Mesenchymal stem cell (in vitro differentiated cells and primary cell): ENCODE results near the gene DAO. TPM values are rescaled to one million over a fixed set of nuclear protein-coding genes. Genes with fewer than 3 reads are reported as not detected.

Experiments used
- DNase-seq: peaks from one replicate; pipeline ENCODE4 v3.0.0-alpha.2; 2013
- H2AFZ ChIP-seq: one replicate; pipeline ENCODE4 v1.6.1; 2013; ENCODE audit warnings: low read depth, mild to moderate bottlenecking, control low read depth, inconsistent platforms, low read length, moderate library complexity
- H2AK5ac ChIP-seq: 2 replicates; pipeline ENCODE4 v1.6.1; 2013; ENCODE audit warnings: low read length, moderate library complexity, mild to moderate bottlenecking, inconsistent platforms; ENCODE audit not compliant: severe bottlenecking
- H2BK120ac ChIP-seq: one replicate; pipeline ENCODE4 v1.6.1; 2013; ENCODE audit warnings: low read depth, mild to moderate bottlenecking, inconsistent platforms, low read length, moderate library complexity
- H2BK12ac ChIP-seq, 2 experiments: one replicate each; pipeline ENCODE4 v1.6.1; 2013; ENCODE audit warnings: inconsistent platforms in 2 of 2, low read length in 2 of 2, mild to moderate bottlenecking in 2 of 2, moderate library complexity in 2 of 2, control low read depth in 1 of 2
- H2BK15ac ChIP-seq: one replicate; pipeline ENCODE4 v1.6.1; 2013; ENCODE audit warnings: mild to moderate bottlenecking, low read depth, inconsistent platforms; ENCODE audit not compliant: poor library complexity, severe bottlenecking
- H2BK5ac ChIP-seq: 2 replicates; pipeline ENCODE4 v1.6.1; 2013; ENCODE audit warnings: low read depth, mild to moderate bottlenecking, low read length, control low read depth, inconsistent platforms; ENCODE audit not compliant: poor library complexity, severe bottlenecking
- H3K14ac ChIP-seq, 2 experiments: one replicate each; pipeline ENCODE4 v1.6.1; 2013; ENCODE audit warnings: inconsistent platforms in 2 of 2, low read length in 2 of 2, control low read depth in 1 of 2, mild to moderate bottlenecking in 1 of 2, moderate library complexity in 1 of 2
- H3K18ac ChIP-seq, 2 experiments: one replicate each; pipeline ENCODE4 v1.6.1; 2013; ENCODE audit warnings: inconsistent platforms in 2 of 2, low read length in 2 of 2, control low read depth in 1 of 2, low read depth in 1 of 2, mild to moderate bottlenecking in 1 of 2
- H3K23ac ChIP-seq, 2 experiments: one replicate each; pipeline ENCODE4 v1.6.1; 2013; ENCODE audit warnings: inconsistent platforms in 2 of 2, low read length in 2 of 2, mild to moderate bottlenecking in 2 of 2, moderate library complexity in 2 of 2, control low read depth in 1 of 2
- H3K27ac ChIP-seq: 2 replicates; pipeline ENCODE4 v1.5.1; 2013; ENCODE audit warnings: mild to moderate bottlenecking, moderate library complexity, low read length, control low read depth, inconsistent platforms; ENCODE audit not compliant: poor library complexity, severe bottlenecking
- H3K27me3 ChIP-seq, 2 experiments: 2 replicates each; pipeline versions ENCODE4 v1.6.1 to v1.7.0; 2013; ENCODE audit warnings: low read length in 2 of 2, mild to moderate bottlenecking in 2 of 2, moderate library complexity in 2 of 2, control low read depth in 1 of 2, inconsistent platforms in 1 of 2; ENCODE audit not compliant: control insufficient read depth in 1 of 2, insufficient read depth in 1 of 2
- H3K36me3 ChIP-seq, 2 experiments: 2 replicates each; pipeline versions ENCODE4 v1.6.1 to v1.7.0; 2013; ENCODE audit warnings: low read length in 2 of 2, control low read depth in 1 of 2, inconsistent platforms in 1 of 2, low read depth in 1 of 2, mild to moderate bottlenecking in 1 of 2; ENCODE audit not compliant: insufficient read depth in 2 of 2, control insufficient read depth in 1 of 2
- H3K4ac ChIP-seq, 2 experiments: one replicate each; pipeline ENCODE4 v1.6.1; 2013; ENCODE audit warnings: inconsistent platforms in 2 of 2, low read length in 2 of 2, mild to moderate bottlenecking in 2 of 2, moderate library complexity in 2 of 2, control low read depth in 1 of 2, low read depth in 1 of 2
- H3K4me1 ChIP-seq: 2 replicates; pipeline ENCODE4 v1.6.1; 2013; ENCODE audit warnings: low read depth, low read length, control low read depth; ENCODE audit not compliant: control insufficient read depth, insufficient read depth
- H3K4me2 ChIP-seq: 2 replicates; pipeline ENCODE4 v1.6.1; 2013; ENCODE audit warnings: low read length, mild to moderate bottlenecking, inconsistent platforms; ENCODE audit not compliant: poor library complexity, severe bottlenecking
- H3K4me3 ChIP-seq, 2 experiments: 2 replicates each; pipeline versions ENCODE4 v1.5.1 to v1.7.0; 2013; ENCODE audit warnings: low read length in 2 of 2, mild to moderate bottlenecking in 2 of 2, control low read depth in 1 of 2, low read depth in 1 of 2; ENCODE audit not compliant: insufficient read depth in 1 of 2
- H3K79me1 ChIP-seq: replicated peaks from 2 replicates; pipeline ENCODE4 v1.6.1; 2013; ENCODE audit warnings: mild to moderate bottlenecking, control low read depth, low read length, inconsistent platforms; ENCODE audit not compliant: poor library complexity, severe bottlenecking
- H3K9ac ChIP-seq: 2 replicates; pipeline ENCODE4 v1.7.0; 2013; ENCODE audit warnings: mild to moderate bottlenecking, low read length, moderate library complexity
- H3K9me3 ChIP-seq: 2 replicates; pipeline ENCODE4 v1.7.0; 2013; ENCODE audit warnings: mild to moderate bottlenecking, low read length; ENCODE audit not compliant: control insufficient read depth
- H4K8ac ChIP-seq: one replicate; pipeline ENCODE4 v1.6.1; 2013; ENCODE audit warnings: inconsistent platforms, mild to moderate bottlenecking, low read length, moderate library complexity
- H4K91ac ChIP-seq: one replicate; pipeline ENCODE4 v1.6.1; 2013; ENCODE audit warnings: mild to moderate bottlenecking, low read length, inconsistent platforms
- WGBS: methylation state at CpG from one replicate; pipeline ENCODE4 v1.1.7; 2013; ENCODE audit warnings: mixed read lengths; 5-methylcytosine and 5-hydroxymethylcytosine counted together
- polyA plus RNA-seq, 2 experiments: library from polyadenylated mRNA; stranded (reverse); fragments of 200-250 nt; gene quantifications; one replicate each; pipeline ENCODE4 v1.2.3, GENCODE V29; 2013

Gene DAO
- polyA plus RNA-seq (2013, experiment 1 of 2): not detected
- polyA plus RNA-seq (2013, experiment 2 of 2): not detected

- H3K14ac ChIP-seq: no peak within 1 kb of the TSS
- DNase-seq: no peak
- H3K79me1 ChIP-seq: no peaks in the 10 kb centered on the region
- H3K23ac ChIP-seq: no peak within 1 kb of the TSS
- H3K4ac ChIP-seq: no peak within 1 kb of the TSS
- H2BK15ac ChIP-seq: no peak within 1 kb of the TSS
- no peak within 1 kb of the TSS for H2BK120ac ChIP-seq
- no peak within 1 kb of the TSS for H3K18ac ChIP-seq
- H2BK5ac ChIP-seq: no peak within 1 kb of the TSS
- peaks cover 0 to 14% of the 10 kb centered on the region in 2 experiments for H3K27me3 ChIP-seq
- H3K4me1 ChIP-seq: peaks cover 5% of the 10 kb centered on the region
- no peaks in the 10 kb centered on the region for H3K9me3 ChIP-seq
- H3K36me3 ChIP-seq: no peaks in the 10 kb centered on the region
- no peak within 1 kb of the TSS for H2BK12ac ChIP-seq
- no peak within 1 kb of the TSS for H3K27ac ChIP-seq
- H3K4me3 ChIP-seq: no peak within 1 kb of the TSS
- H2AFZ ChIP-seq: no peak within 1 kb of the TSS
- no peak within 1 kb of the TSS for H4K8ac ChIP-seq
- 71% methylated on average over 16 of the region's 16 CpGs for WGBS
- H2AK5ac ChIP-seq: no peak within 1 kb of the TSS
- H3K4me2 ChIP-seq: no peak within 1 kb of the TSS
- H4K91ac ChIP-seq: no peak within 1 kb of the TSS
- H3K9ac ChIP-seq: no peak within 1 kb of the TSS
These were observed at the start of gene DAO for GRCh38 chr12:108879615-108880254. TSS of gene DAO (plus strand) at chr12:108880092. CDS start at chr12:108885007, 4,915 bp downstream.

- H3K79me1 ChIP-seq: peaks cover 5% of the 10 kb centered on the region
- H2AK5ac ChIP-seq: peak overlapping the region; percentile 59
- H2AFZ ChIP-seq: no peak overlapping the region
- H3K9ac ChIP-seq: peak overlapping the region; percentile 12
- no peak for DNase-seq
- H2BK12ac ChIP-seq: peak overlapping the region; percentile 15 to 66
- WGBS: 92% methylated on average over 10 of the region's 11 CpGs
- H3K4me3 ChIP-seq: no peak overlapping the region
- peak overlapping the region; percentile 48 for H4K91ac ChIP-seq
- H3K14ac ChIP-seq: no peak overlapping the region
- H3K9me3 ChIP-seq: no peaks in the 10 kb centered on the region
- no peak overlapping the region for H3K4me2 ChIP-seq
- no peak overlapping the region for H2BK120ac ChIP-seq
- H4K8ac ChIP-seq: peak overlapping the region; percentile 54
- H3K27me3 ChIP-seq: no peaks in the 10 kb centered on the region
- H3K36me3 ChIP-seq: peaks cover 31 to 67% of the 10 kb centered on the region in 2 experiments
- peak overlapping the region; percentile 100 for H3K27ac ChIP-seq
- H3K4ac ChIP-seq: peak overlapping the region; percentile 4 to 55
- H3K4me1 ChIP-seq: peaks cover 41% of the 10 kb centered on the region
- H2BK15ac ChIP-seq: no peak overlapping the region
- peak overlapping the region; percentile 34 for H2BK5ac ChIP-seq
- H3K23ac ChIP-seq: no peak overlapping the region
- peak overlapping the region; percentile 37 to 67 for H3K18ac ChIP-seq
These were observed 48.4 kb upstream of the DAO start for GRCh38 chr12:108831309-108831991.

GRCh38 chr12:108832208-108832607 is 47.7 kb upstream of the DAO start:
- H2BK12ac ChIP-seq: peak overlapping the region in 1 of 2 experiments; percentile 59
- no peak overlapping the region for H2BK120ac ChIP-seq
- H4K8ac ChIP-seq: peak overlapping the region; percentile 73
- H2BK15ac ChIP-seq: no peak overlapping the region
- H3K36me3 ChIP-seq: peaks cover 34 to 75% of the 10 kb centered on the region in 2 experiments
- H3K4me3 ChIP-seq: peak overlapping the region in 1 of 2 experiments; percentile 24
- H2AFZ ChIP-seq: no peak overlapping the region
- DNase-seq: peak; percentile 58
- H4K91ac ChIP-seq: no peak overlapping the region
- H3K23ac ChIP-seq: no peak overlapping the region
- H3K4me1 ChIP-seq: peaks cover 41% of the 10 kb centered on the region
- peak overlapping the region; percentile 63 to 92 for H3K4ac ChIP-seq
- H3K18ac ChIP-seq: peak overlapping the region; percentile 59 to 98
- H3K14ac ChIP-seq: no peak overlapping the region
- WGBS: 53% methylated on average over 2 of the region's 6 CpGs
- peaks cover 5% of the 10 kb centered on the region for H3K79me1 ChIP-seq
- no peak overlapping the region for H3K4me2 ChIP-seq
- H3K27ac ChIP-seq: peak overlapping the region; percentile 100
- no peaks in the 10 kb centered on the region for H3K27me3 ChIP-seq
- peak overlapping the region; percentile 87 for H3K9ac ChIP-seq
- peak overlapping the region; percentile 99 for H2AK5ac ChIP-seq
- H3K9me3 ChIP-seq: no peaks in the 10 kb centered on the region
- peak overlapping the region; percentile 94 for H2BK5ac ChIP-seq

GRCh38 chr12:108832730-108833354 is 47.0 kb upstream of the DAO start:
- Histone ChIP-seq H3K9me3 (no peaks in the 10 kb centered on the region), H3K4me3 (peak overlapping the region in 1 of 2 experiments; percentile 43), H3K36me3 (peaks cover 29 to 72% of the 10 kb centered on the region in 2 experiments), H3K18ac (peak overlapping the region; percentile 70 to 98), H4K91ac (peak overlapping the region; percentile 94), H3K9ac (peak overlapping the region; percentile 87), H2AFZ (no peak overlapping the region), H3K27ac (peak overlapping the region; percentile 100), H3K4ac (peak overlapping the region; percentile 63 to 92), H3K27me3 (no peaks in the 10 kb centered on the region), H2BK5ac (peak overlapping the region; percentile 99), H3K23ac (no peak overlapping the region), H3K4me2 (peak overlapping the region; percentile 55), H4K8ac (peak overlapping the region; percentile 92), H3K14ac (no peak overlapping the region), H3K4me1 (peaks cover 38% of the 10 kb centered on the region), H3K79me1 (peaks cover 5% of the 10 kb centered on the region), H2BK15ac (peak overlapping the region; percentile 29), H2BK120ac (peak overlapping the region; percentile 85), H2AK5ac (peak overlapping the region; percentile 100), H2BK12ac (peak overlapping the region; percentile 85 to 96)
- WGBS: 17% methylated on average over 5 of the region's 10 CpGs
- peak; percentile 77 for DNase-seq
